DOHH2 (cell line): ENCODE data around the gene SOWAHD.

Experiments
- CTCF ChIP-seq: fragments of 200-600 bp; sonication (generic); IDR thresholded peaks from one replicate; pipeline ENCODE4 v1.5.1; 2014; ENCODE audit warnings: antibody characterized with exemption, mild to moderate bottlenecking, low read depth, low read length; ENCODE audit not compliant: poor library complexity, severe bottlenecking
- EZH2phosphoT487 ChIP-seq: fragments of 200-600 bp; sonication (generic); IDR thresholded peaks from 2 replicates; pipeline ENCODE4 v1.6.1; 2017; ENCODE audit warnings: borderline replicate concordance, mild to moderate bottlenecking, antibody characterized with exemption, low read length, moderate library complexity, mixed read lengths

- TF ChIP-seq CTCF (no peak), EZH2phosphoT487 (no peak)
Observed at GRCh38 chrX:119753001-119753400, 5.4 kb upstream of the SOWAHD start.
